Ovary (tissue), 9 donors: ENCODE results near the gene KIAA1614. TPM values are rescaled to one million over a fixed set of nuclear protein-coding genes. Genes with fewer than 3 reads are reported as not detected.

Experiments used
- DNase-seq, 5 donors: peaks; one replicate each; pipeline ENCODE4 v3.0.0-alpha.2; 2019 to 2020
- H3K27ac ChIP-seq, 2 donors: fragments of 200-600 bp; one replicate each; pipeline versions ENCODE4 v1.5.1 to v1.8.0; 2019 to 2022
- H3K27me3 ChIP-seq: fragments of 200-600 bp; one replicate; pipeline ENCODE4 v1.8.0; 2022
- H3K36me3 ChIP-seq: fragments of 200-600 bp; sonication (generic); one replicate; pipeline ENCODE4 v1.5.1; 2019
- H3K4me1 ChIP-seq: one replicate; pipeline ENCODE4 v1.8.1; 2013; ENCODE audit warnings: mild to moderate bottlenecking, moderate library complexity; ENCODE audit not compliant: insufficient read depth
- H3K4me3 ChIP-seq: fragments of 200-600 bp; sonication (generic); one replicate; pipeline ENCODE4 v1.5.1; 2017
- H3K9me3 ChIP-seq, 2 donors: fragments of 200-600 bp in 1 of 2; sonication (generic) in 1 of 2; one replicate each; pipeline versions ENCODE4 v1.5.1 to v1.8.1; 2013 to 2019; ENCODE audit warnings: mild to moderate bottlenecking in 1 of 2, moderate library complexity in 1 of 2
- CTCF ChIP-seq, 3 donors: fragments of 450-650 bp in 2 of 3; fragments of 200-600 bp in 1 of 3; IDR thresholded peaks; one replicate each; pipeline versions ENCODE4 v1.5.1 to v1.8.0; 2016 to 2022; ENCODE audit warnings: antibody characterized with exemption in 3 of 3, mild to moderate bottlenecking in 1 of 3
- EP300 ChIP-seq: sonication (generic); formaldehyde crosslinking; IDR thresholded peaks from one replicate; pipeline ENCODE4 v1.6.1; 2017; ENCODE audit warnings: antibody characterized with exemption
- POLR2A ChIP-seq: fragments of 450-650 bp; IDR thresholded peaks from one replicate; pipeline ENCODE4 v1.6.1; 2017; ENCODE audit warnings: antibody characterized with exemption, mild to moderate bottlenecking, moderate library complexity
- WGBS, 3 donors: extraction: QIAGEN DNeasy Blood & Tissue Kit in 1 of 3; methylation state at CpG; one replicate each; pipeline versions ENCODE4 v1.1.5 to v1.1.7; 2013 to 2017; 5-methylcytosine and 5-hydroxymethylcytosine counted together
- intact Hi-C, 4 donors: fragments of 100-400 bp; cut with DNase I; formaldehyde crosslinking; loops; one replicate each; pipeline versions ENCODE4 v1.11.0 to v1.15.1; 2022 to 2023
- polyA plus RNA-seq, 2 donors: library from polyadenylated mRNA; stranded (reverse); fragments of 200-250 nt in 1 of 2; fragments of 350-450 nt in 1 of 2; fragmentation: Illumina TruSeq in 1 of 2; extraction: RNeasy Lipid Tissue Mini Kit (QIAGEN cat#74804) in 1 of 2; gene quantifications; one replicate each; pipeline ENCODE4 v1.2.3, GENCODE V29; 2013 to 2014
- total RNA-seq, 7 donors: library from RNA; depleted of rRNA in 2 of 7; stranded (reverse); fragments of >200 nt in 2 of 7; fragmentation: NEBNext Ultra II Directional in 3 of 7; extraction: Animal tissue kit (Norgen Biotek cat#: 25700) in 3 of 7; gene quantifications; one replicate each; pipeline versions ENCODE4 v1.1.0 to v1.2.4, GENCODE V29; 2016 to 2023
- donor health status: DM: no; HTN: no; CAD: no; lungs with moderate emphysema.
- donor health status: DM: no; HTN: no; CAD: no.
- donor health status: Bipolar disorder and iron deficiency.
- donor health status: DM: yes; HTN: yes; CAD: no.
- donor health status: DM: no; HTN: no; CAD: no.
- donor health status: DM: yes; HTN: yes; CAD: no.

KIAA1614 gene
- total and polyA plus RNA-seq, 9 donors: 1.1 to 15.1 (median 10.5) TPM

GRCh38 chr1:180915426-180915965, 2.8 kb downstream of the KIAA1614 start:
- TF ChIP-seq POLR2A (no peak), EP300 (no peak), CTCF (IDR thresholded peaks at IDR 0.05) (no peak)
- H3K27ac ChIP-seq: no peak overlapping the region
- WGBS, 3 donors: 94% methylated on average over 11 of the region's 11 CpGs
- intact Hi-C loops: no loop called here
- H3K4me1 ChIP-seq: no peaks in the 10 kb centered on the region
- no peaks in the 10 kb centered on the region for H3K36me3 ChIP-seq
- H3K4me3 ChIP-seq: no peak overlapping the region
- H3K9me3 ChIP-seq: no peaks in the 10 kb centered on the region
- peak in 1 of 5 donors; percentile 20 for DNase-seq
- no peaks in the 10 kb centered on the region for H3K27me3 ChIP-seq

GRCh38 chr1:180916012-180916770, 3.5 kb downstream of the KIAA1614 start:
- Histone ChIP-seq H3K4me3 (no peak overlapping the region), H3K9me3 (no peaks in the 10 kb centered on the region), H3K4me1 (no peaks in the 10 kb centered on the region), H3K36me3 (no peaks in the 10 kb centered on the region), H3K27ac (no peak overlapping the region), H3K27me3 (no peaks in the 10 kb centered on the region)
- DNase-seq: peak in 1 of 5 donors; percentile 21
- WGBS, 3 donors: 88 to 90% (median 90%) methylated on average over 12 to 17 of the region's 17 CpGs
- TF ChIP-seq EP300 (no peak), CTCF (IDR thresholded peaks at IDR 0.05) (no peak), POLR2A (no peak)
- intact Hi-C loops: no loop called here

GRCh38 chr1:180916771-180917170, 4.1 kb downstream of the KIAA1614 start:
- no peaks in the 10 kb centered on the region for H3K36me3 ChIP-seq
- intact Hi-C loops: no loop called here
- H3K4me3 ChIP-seq: no peak overlapping the region
- H3K9me3 ChIP-seq: no peaks in the 10 kb centered on the region
- TF ChIP-seq POLR2A (no peak), CTCF (IDR thresholded peaks at IDR 0.05) (no peak), EP300 (no peak)
- DNase-seq: no peak
- H3K27ac ChIP-seq: no peak overlapping the region
- H3K4me1 ChIP-seq: no peaks in the 10 kb centered on the region
- 83 to 90% (median 85%) methylated on average over 10 of the region's 10 CpGs for WGBS, 3 donors
- H3K27me3 ChIP-seq: no peaks in the 10 kb centered on the region

- no peak overlapping the region for H3K4me3 ChIP-seq
- H3K27ac ChIP-seq: no peak overlapping the region
- no peaks in the 10 kb centered on the region for H3K9me3 ChIP-seq
- H3K27me3 ChIP-seq: no peaks in the 10 kb centered on the region
- no peak for TF ChIP-seq EP300
- no peak for TF ChIP-seq POLR2A
- no peaks in the 10 kb centered on the region for H3K4me1 ChIP-seq
- peak in 1 of 5 donors; percentile 3 for DNase-seq
- intact Hi-C loops: no loop called here
- WGBS, 3 donors: 83 to 90% (median 87%) methylated on average over 12 of the region's 12 CpGs
- no peaks in the 10 kb centered on the region for H3K36me3 ChIP-seq
Observed at GRCh38 chr1:180917306-180918065, 4.8 kb downstream of the KIAA1614 start.
